ENCODE measurements around the gene CACNA1F. TPM values are rescaled to one million over a fixed set of nuclear protein-coding genes. Genes with fewer than 3 reads are reported as not detected.

Gene CACNA1F
- total and polyA plus RNA-seq, 3 donors from 2014 or later: 0.16 to 0.24 (median 0.19) TPM

DNA sequence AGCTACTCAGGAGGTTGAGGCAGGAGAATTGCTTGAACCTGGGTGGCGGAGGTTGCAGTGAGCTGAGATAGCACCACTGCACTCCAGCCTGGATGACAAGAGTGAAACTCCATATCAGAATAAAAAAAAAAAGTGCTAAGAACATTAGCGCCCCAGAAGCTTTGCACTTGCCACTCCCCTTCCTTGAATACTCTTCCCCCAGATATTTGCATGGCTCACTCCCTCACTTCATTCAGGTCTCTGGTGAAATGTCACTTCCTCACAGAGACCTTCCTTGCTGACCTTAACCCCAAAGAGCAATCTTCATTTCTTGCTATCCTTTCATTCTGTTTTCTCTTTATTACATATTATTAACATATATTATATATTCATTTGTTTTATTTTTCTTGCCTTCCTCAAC, 11.3 kb downstream of the CACNA1F start:
- Histone ChIP-seq H3K27me3 (no peaks in the 10 kb centered on the region), H3K36me3 (ENCODE audit: low read depth, missing control alignments) (no peaks in the 10 kb centered on the region), H3K4me1 (no peaks in the 10 kb centered on the region), H3K9me3 (no peaks in the 10 kb centered on the region), H3K4me3 (no peak overlapping the region), H3K27ac (no peak overlapping the region)
- TF ChIP-seq, protein P1, sequence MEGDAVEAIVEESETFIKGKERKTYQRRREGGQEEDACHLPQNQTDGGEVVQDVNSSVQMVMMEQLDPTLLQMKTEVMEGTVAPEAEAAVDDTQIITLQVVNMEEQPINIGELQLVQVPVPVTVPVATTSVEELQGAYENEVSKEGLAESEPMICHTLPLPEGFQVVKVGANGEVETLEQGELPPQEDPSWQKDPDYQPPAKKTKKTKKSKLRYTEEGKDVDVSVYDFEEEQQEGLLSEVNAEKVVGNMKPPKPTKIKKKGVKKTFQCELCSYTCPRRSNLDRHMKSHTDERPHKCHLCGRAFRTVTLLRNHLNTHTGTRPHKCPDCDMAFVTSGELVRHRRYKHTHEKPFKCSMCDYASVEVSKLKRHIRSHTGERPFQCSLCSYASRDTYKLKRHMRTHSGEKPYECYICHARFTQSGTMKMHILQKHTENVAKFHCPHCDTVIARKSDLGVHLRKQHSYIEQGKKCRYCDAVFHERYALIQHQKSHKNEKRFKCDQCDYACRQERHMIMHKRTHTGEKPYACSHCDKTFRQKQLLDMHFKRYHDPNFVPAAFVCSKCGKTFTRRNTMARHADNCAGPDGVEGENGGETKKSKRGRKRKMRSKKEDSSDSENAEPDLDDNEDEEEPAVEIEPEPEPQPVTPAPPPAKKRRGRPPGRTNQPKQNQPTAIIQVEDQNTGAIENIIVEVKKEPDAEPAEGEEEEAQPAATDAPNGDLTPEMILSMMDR (IDR thresholded peaks at IDR 0.05): no peak
- TF ChIP-seq POLR2A (IDR thresholded peaks at IDR 0.05): no peak
- WGBS, 2 donors: 79 to 86% methylated on average over 2 of the region's 2 CpGs
- intact Hi-C loops (cut with DNase I; ENCODE audit: low total_unique reads): no loop called here
- DNase-seq: no peak

DNA sequence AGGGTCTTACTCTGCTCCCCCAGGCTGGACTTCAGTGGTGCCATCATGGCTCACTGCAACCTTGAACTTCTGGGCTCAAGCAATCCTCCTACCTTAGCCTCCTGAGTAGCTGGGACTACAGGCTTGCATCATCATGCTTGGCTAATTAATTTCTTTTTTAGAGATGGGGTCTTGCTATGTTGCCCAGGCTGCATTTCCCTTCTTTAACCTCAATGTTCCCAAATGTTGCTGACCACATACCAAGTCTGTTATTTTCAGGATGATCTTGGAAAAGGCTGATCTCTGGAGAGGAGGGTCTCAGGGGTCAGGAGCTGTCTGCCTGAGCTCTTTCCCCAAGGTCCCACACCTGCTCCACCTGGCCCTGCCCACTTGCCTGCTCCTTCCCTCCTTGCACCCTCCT, 13.0 kb downstream of the CACNA1F start:
- DNase-seq: no peak
- Histone ChIP-seq H3K27ac (no peak overlapping the region), H3K4me1 (no peaks in the 10 kb centered on the region), H3K27me3 (no peaks in the 10 kb centered on the region), H3K9me3 (no peaks in the 10 kb centered on the region), H3K4me3 (no peak overlapping the region), H3K36me3 (ENCODE audit: low read depth, missing control alignments) (no peaks in the 10 kb centered on the region)
- intact Hi-C loops (cut with DNase I; ENCODE audit: low total_unique reads): no loop called here
- TF ChIP-seq POLR2A (IDR thresholded peaks at IDR 0.05): no peak
- TF ChIP-seq, protein P1 (IDR thresholded peaks at IDR 0.05): no peak

DNA sequence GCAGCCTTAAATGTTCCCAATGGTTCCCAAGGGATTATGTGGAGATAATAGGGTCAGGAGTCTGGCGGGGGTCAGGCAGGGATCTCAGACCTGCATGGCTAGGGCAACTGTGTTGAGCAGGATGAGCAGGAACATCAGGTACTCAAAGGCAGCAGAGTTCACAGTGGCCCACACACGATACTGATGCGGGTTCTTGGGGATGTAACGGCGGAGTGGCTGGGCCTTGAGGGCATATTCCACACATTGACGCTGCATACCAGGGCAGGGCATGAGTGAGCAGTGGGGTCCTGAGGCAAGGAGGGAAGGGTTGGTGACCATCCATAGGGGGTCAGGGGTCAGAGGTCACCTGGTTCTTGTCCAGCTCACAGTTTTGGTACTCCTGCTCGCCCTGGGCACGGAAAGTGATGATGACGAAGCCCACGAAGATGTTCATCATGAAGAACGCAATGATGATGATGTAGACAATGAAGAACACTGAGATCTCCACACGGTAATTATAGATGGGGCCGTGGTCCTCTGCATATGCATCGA, 18.1 kb downstream of the CACNA1F start:
- H3K27me3 ChIP-seq: no peaks in the 10 kb centered on the region
- TF ChIP-seq, protein P1 (IDR thresholded peaks at IDR 0.05): no peak
- TF ChIP-seq POLR2A (IDR thresholded peaks at IDR 0.05): no peak
- DNase-seq: no peak
- H3K4me3 ChIP-seq: no peak overlapping the region
- no peaks in the 10 kb centered on the region for H3K4me1 ChIP-seq
- no peaks in the 10 kb centered on the region for H3K9me3 ChIP-seq
- H3K27ac ChIP-seq: no peak overlapping the region
- intact Hi-C loops (cut with DNase I; ENCODE audit: low total_unique reads): no loop called here
- 82 to 100% methylated on average over 1 to 10 of the region's 14 CpGs for WGBS, 2 donors
- H3K36me3 ChIP-seq (ENCODE audit: low read depth, missing control alignments): no peaks in the 10 kb centered on the region

DNA sequence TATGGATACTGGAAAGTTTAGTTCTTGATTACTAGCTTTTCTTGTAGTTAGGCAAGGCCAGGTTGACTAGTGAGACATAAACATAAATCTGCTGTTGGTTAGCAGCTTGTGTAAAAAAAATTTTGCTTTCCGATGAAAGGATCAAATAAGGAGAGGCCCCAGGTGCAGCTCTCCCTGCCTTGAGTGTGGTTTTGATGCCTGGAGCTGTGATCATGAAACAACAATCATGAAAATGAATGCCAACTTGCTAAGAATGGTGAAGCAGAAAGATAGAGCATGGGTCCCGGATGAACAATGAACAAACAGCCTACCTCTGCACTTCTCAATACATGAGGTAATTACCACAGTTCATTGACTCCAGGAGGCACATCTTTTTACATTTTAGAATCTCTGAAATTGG, 18.7 kb downstream of the CACNA1F start:
- 67 to 88% methylated on average over 2 of the region's 2 CpGs for WGBS, 2 donors
- TF ChIP-seq, protein P1 (IDR thresholded peaks at IDR 0.05): no peak
- no peak for TF ChIP-seq POLR2A (IDR thresholded peaks at IDR 0.05)
- intact Hi-C loops (cut with DNase I; ENCODE audit: low total_unique reads): no loop called here

DNA sequence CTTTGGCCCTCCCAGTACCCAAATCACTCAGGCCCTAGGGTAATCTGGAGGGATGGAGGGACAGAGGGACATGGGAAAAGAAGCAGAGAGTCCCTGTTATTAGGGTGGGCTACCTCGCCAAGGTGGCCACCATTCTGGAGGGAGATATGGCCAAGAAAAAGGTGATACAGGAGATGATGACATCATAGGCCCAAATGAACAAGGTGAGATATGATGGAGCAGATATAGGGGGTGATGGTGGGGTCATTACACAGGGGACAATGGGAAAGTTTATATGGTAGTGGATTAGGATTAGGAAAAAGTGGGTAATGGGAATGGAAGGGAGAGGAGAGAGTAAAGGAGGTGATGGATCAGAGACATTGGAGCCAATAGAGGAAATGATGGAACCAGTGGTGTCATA, 20.3 kb downstream of the CACNA1F start:
- Histone ChIP-seq H3K4me3 (no peak overlapping the region), H3K27me3 (no peaks in the 10 kb centered on the region), H3K9me3 (no peaks in the 10 kb centered on the region), H3K36me3 (ENCODE audit: low read depth, missing control alignments) (no peaks in the 10 kb centered on the region), H3K4me1 (no peaks in the 10 kb centered on the region), H3K27ac (no peak overlapping the region)
- no peak for DNase-seq
- WGBS, 2 donors: 80 to 83% methylated on average over 1 of the region's 1 CpG
- TF ChIP-seq, protein P1 (IDR thresholded peaks at IDR 0.05): no peak
- TF ChIP-seq POLR2A (IDR thresholded peaks at IDR 0.05): no peak
- intact Hi-C loops (cut with DNase I; ENCODE audit: low total_unique reads): no loop called here

More for the DNA sequence above, 18.7 kb downstream of the CACNA1F start:
- H3K36me3 ChIP-seq (ENCODE audit: low read depth, missing control alignments): no peaks in the 10 kb centered on the region
- H3K4me1 ChIP-seq: no peaks in the 10 kb centered on the region
- no peak overlapping the region for H3K4me3 ChIP-seq
- H3K27ac ChIP-seq: no peak overlapping the region
- no peaks in the 10 kb centered on the region for H3K27me3 ChIP-seq
- no peaks in the 10 kb centered on the region for H3K9me3 ChIP-seq
- no peak for DNase-seq
